ENCODE measurements around the gene OR51L1. TPM values are rescaled to one million over a fixed set of nuclear protein-coding genes. Genes with fewer than 3 reads are reported as not detected.
"Not testable (repeated sequence)": the region's sequence is repeated elsewhere in the genome, so short reads cannot be mapped to it uniquely, and the experiment has no call there.

OR51L1 gene, protein sequence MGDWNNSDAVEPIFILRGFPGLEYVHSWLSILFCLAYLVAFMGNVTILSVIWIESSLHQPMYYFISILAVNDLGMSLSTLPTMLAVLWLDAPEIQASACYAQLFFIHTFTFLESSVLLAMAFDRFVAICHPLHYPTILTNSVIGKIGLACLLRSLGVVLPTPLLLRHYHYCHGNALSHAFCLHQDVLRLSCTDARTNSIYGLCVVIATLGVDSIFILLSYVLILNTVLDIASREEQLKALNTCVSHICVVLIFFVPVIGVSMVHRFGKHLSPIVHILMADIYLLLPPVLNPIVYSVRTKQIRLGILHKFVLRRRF
- not detected for total RNA-seq
- polyA plus RNA-seq, result not detected

DNA sequence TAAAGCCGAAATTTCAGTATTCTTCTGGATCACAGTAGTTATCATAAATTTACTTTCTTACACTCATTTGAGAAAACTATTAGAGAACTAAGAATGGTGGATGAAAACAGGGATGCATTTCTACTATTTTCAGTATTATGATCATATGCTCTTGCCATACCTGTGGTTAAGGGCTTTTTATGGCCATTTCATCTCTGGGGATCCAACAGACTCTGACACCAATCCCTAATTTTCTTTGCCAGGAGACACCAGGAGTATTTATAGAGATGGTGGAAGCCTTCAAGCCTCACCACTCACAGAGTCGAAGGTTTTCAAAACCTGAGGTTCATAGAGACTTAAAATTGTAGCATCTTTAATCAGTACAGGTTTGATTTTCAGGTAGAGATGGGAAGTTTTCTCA lies at the start of gene OR51L1:
Gene OR51L1 (plus strand): TSS at position 301 of the 400 bp plus-strand sequence. CDS start 4,132 bp downstream, outside the sequence.
- intact Hi-C loops (cut with DNase I), result no loop called here
- 81 to 88% methylated on average over 2 of the region's 2 CpGs for WGBS, 2 donors
- no peak for DNase-seq
- no peak within 1 kb of the TSS for H3K4me3 ChIP-seq
- H3K9me3 ChIP-seq, result no peaks in the 10 kb centered on the region
- H3K4me1 ChIP-seq, result no peaks in the 10 kb centered on the region
- TF ChIP-seq POLR2A (IDR thresholded peaks at IDR 0.05), result no peak
- TF ChIP-seq EP300 (IDR thresholded peaks at IDR 0.05), result no peak
- TF ChIP-seq, protein P1, sequence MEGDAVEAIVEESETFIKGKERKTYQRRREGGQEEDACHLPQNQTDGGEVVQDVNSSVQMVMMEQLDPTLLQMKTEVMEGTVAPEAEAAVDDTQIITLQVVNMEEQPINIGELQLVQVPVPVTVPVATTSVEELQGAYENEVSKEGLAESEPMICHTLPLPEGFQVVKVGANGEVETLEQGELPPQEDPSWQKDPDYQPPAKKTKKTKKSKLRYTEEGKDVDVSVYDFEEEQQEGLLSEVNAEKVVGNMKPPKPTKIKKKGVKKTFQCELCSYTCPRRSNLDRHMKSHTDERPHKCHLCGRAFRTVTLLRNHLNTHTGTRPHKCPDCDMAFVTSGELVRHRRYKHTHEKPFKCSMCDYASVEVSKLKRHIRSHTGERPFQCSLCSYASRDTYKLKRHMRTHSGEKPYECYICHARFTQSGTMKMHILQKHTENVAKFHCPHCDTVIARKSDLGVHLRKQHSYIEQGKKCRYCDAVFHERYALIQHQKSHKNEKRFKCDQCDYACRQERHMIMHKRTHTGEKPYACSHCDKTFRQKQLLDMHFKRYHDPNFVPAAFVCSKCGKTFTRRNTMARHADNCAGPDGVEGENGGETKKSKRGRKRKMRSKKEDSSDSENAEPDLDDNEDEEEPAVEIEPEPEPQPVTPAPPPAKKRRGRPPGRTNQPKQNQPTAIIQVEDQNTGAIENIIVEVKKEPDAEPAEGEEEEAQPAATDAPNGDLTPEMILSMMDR (IDR thresholded peaks at IDR 0.05), result no peak
- no peak for TF ChIP-seq POLR2AphosphoS5 (IDR thresholded peaks at IDR 0.05)
- H3K27me3 ChIP-seq, result no peaks in the 10 kb centered on the region
- H3K36me3 ChIP-seq, result no peaks in the 10 kb centered on the region
- H3K27ac ChIP-seq, result no peak within 1 kb of the TSS

DNA sequence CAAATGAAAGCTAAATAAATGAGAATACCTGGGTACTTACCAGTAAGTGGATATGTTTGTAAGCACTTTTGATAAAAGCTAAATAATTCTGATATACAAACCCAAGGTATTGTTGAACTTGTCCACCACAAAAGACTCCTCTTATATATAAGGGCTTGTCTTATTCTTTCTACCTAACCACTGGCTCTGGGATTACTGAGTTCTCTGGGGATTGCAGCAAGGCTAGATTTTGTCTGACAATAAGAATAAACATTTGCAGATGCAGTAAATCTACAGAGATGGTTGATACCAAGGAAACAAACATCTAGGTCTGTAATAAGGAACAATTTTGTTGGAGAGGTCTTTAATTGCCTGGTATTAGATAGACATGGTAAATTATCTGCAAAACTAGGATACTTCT lies 47.1 kb upstream of the OR51L1 start, which contains the start of gene OR51A4:
Gene OR51A4 (minus strand): TSS at position 101 of the 400 bp plus-strand sequence. CDS start 505 bp downstream, outside the sequence.
- Histone ChIP-seq H3K27me3 (no peaks in the 10 kb centered on the region), H3K27ac (no peak within 1 kb of the TSS), H3K4me1 (no peaks in the 10 kb centered on the region), H3K9me3 (no peaks in the 10 kb centered on the region), H3K36me3 (no peaks in the 10 kb centered on the region), H3K4me3 (no peak within 1 kb of the TSS)
- no peak for DNase-seq
- no peak for TF ChIP-seq EP300 (IDR thresholded peaks at IDR 0.05)
- no peak for TF ChIP-seq POLR2A (IDR thresholded peaks at IDR 0.05)
- TF ChIP-seq POLR2AphosphoS5 (IDR thresholded peaks at IDR 0.05), result no peak
- TF ChIP-seq, protein P1 (IDR thresholded peaks at IDR 0.05), result no peak
- intact Hi-C loops (cut with DNase I), result no loop called here

DNA sequence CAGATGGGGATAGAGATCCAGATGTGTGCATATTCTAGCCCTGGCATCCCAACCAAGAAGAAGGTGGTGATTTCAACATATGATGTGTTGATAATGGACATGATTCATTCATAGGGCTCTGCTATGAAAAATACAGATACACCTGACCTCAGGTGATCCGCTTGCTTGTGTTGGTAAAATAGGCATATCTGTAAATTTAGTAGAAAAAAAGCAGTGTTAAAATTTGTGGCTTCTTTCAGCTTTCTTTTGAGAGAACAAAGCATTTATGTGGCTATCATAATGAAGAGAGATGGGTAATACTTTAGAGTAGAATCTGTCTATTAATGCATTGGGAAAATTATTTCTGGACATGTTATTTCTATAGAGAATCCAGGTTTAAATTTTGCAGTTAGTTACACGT lies 39.0 kb upstream of the OR51L1 start, which contains the start of gene OR51A2:
Gene OR51A2 (minus strand): TSS at position 101 of the 400 bp plus-strand sequence. CDS start 0 bp downstream, at position 101.
- DNase-seq, result not testable (repeated sequence)

DNA sequence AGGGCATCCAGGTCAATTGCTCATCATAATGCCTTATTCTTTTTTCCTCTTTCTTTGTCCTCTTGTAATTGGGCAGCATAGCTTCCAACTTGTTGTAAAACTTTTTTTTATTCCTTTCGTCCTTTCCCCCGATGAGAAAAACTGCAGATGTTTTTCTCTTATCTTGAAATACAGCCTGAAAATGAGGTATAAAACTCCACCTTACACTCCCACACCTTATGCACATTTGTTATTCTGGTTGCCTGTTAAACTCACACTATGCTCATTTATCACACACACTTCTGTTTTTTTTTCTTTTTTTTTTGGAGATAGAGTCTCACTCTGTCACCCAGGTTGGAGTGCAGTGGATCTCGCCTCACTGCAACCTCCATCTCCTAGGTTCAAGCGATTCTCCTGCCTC lies 37.3 kb upstream of the OR51L1 start:
- H3K4me3 ChIP-seq, result no peak overlapping the region
- TF ChIP-seq, protein P1 (IDR thresholded peaks at IDR 0.05), result no peak
- TF ChIP-seq POLR2AphosphoS5 (IDR thresholded peaks at IDR 0.05), result no peak
- no peak for TF ChIP-seq EP300 (IDR thresholded peaks at IDR 0.05)
- no peak for TF ChIP-seq POLR2A (IDR thresholded peaks at IDR 0.05)
- WGBS, 2 donors, result 44 to 81% methylated on average over 4 of the region's 4 CpGs
- intact Hi-C loops (cut with DNase I), result no loop called here
- no peaks in the 10 kb centered on the region for H3K36me3 ChIP-seq
- H3K4me1 ChIP-seq, result no peaks in the 10 kb centered on the region
- no peaks in the 10 kb centered on the region for H3K27me3 ChIP-seq
- H3K9me3 ChIP-seq, result no peaks in the 10 kb centered on the region
- no peak overlapping the region for H3K27ac ChIP-seq
- no peak for DNase-seq

More for the DNA sequence above, 39.0 kb upstream of the OR51L1 start, which contains the start of gene OR51A2:
- H3K4me1 ChIP-seq; H3K27ac ChIP-seq; intact Hi-C loops (cut with DNase I); H3K9me3 ChIP-seq; H3K36me3 ChIP-seq; H3K27me3 ChIP-seq; H3K4me3 ChIP-seq: not testable (repeated sequence)
- WGBS, 2 donors, result 83 to 88% methylated on average over 2 of the region's 2 CpGs

DNA sequence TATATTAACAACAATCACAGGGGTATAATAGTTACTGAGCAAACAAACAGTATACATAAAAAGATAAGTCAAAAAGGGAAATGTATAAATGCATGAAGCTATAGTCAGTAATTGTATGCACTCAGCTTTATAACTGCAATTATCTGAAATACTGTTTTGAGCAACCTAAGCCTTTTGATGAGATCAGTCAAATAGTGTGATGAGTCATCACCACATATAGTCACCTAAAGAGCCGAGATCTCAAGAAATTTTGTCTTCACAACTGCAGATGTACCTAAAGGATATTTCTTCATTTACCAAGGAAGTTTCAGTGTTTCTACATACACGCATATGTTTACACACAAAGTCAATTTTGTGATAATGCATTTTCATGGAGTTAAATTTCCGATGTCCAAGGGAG lies 33.8 kb upstream of the OR51L1 start:
- no peaks in the 10 kb centered on the region for H3K36me3 ChIP-seq
- DNase-seq, result no peak
- no peaks in the 10 kb centered on the region for H3K4me1 ChIP-seq
- no peak overlapping the region for H3K4me3 ChIP-seq
- no peaks in the 10 kb centered on the region for H3K27me3 ChIP-seq
- 20 to 68% methylated on average over 3 of the region's 3 CpGs for WGBS, 2 donors
- no peaks in the 10 kb centered on the region for H3K9me3 ChIP-seq
- no peak overlapping the region for H3K27ac ChIP-seq
- TF ChIP-seq EP300 (IDR thresholded peaks at IDR 0.05), result no peak
- TF ChIP-seq POLR2A (IDR thresholded peaks at IDR 0.05), result no peak
- TF ChIP-seq POLR2AphosphoS5 (IDR thresholded peaks at IDR 0.05), result no peak
- TF ChIP-seq, protein P1 (IDR thresholded peaks at IDR 0.05), result no peak
- intact Hi-C loops (cut with DNase I), result no loop called here

All from sigmoid colon (tissue), 7 donors.